ENCODE measurements around the gene DNAJA2.

DNA sequence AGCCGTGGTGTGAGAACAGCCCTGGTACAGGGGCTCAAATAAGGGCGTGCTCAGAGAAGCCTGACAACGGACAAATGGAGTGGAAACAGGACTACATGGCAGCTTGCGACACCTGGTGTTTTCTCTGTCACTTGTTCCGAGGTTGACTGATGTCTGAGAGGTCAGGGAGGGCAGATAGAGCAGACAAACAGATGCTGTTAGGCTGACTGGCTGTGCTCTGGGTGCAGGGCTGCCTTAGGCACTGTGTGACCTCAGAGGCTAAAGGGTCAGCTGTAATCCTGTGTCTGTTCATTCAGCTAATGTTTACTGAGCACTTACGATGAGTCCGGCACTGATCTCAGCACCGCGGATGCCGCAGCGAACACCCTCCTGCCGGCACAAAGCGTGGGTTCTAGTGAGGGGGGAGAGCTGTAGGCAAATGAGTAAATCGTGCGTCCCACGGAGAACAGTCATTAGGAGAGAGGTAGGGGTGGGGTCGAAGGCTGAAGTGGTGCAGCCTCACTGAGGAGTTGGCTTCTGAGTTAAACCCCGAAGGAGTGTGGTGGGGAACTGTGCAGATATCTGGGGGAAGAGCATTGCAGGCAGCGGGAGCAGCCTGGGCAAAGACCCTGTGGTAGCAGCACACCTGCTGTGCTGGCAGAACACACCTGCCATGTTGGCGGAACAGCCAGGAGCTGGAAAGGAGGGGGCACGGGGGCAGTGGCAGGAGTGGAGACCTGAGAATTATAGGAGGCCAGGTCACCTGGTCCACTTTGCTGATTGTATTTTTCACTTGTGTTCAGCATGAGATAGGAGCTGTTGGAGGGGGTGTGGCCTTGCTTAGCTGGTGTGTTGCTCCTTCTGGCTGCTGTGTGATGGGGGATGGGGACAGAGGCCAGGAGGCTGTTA is 54.3 kb downstream of the DNAJA2 start:
- TF ChIP-seq, protein P1, sequence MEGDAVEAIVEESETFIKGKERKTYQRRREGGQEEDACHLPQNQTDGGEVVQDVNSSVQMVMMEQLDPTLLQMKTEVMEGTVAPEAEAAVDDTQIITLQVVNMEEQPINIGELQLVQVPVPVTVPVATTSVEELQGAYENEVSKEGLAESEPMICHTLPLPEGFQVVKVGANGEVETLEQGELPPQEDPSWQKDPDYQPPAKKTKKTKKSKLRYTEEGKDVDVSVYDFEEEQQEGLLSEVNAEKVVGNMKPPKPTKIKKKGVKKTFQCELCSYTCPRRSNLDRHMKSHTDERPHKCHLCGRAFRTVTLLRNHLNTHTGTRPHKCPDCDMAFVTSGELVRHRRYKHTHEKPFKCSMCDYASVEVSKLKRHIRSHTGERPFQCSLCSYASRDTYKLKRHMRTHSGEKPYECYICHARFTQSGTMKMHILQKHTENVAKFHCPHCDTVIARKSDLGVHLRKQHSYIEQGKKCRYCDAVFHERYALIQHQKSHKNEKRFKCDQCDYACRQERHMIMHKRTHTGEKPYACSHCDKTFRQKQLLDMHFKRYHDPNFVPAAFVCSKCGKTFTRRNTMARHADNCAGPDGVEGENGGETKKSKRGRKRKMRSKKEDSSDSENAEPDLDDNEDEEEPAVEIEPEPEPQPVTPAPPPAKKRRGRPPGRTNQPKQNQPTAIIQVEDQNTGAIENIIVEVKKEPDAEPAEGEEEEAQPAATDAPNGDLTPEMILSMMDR (IDR thresholded peaks at IDR 0.05; ENCODE audit: extremely low read depth in 1 of 2, insufficient read depth in 1 of 2, low read depth in 1 of 2, low read length in 2 of 2): no peak
- TF ChIP-seq, protein P2, sequence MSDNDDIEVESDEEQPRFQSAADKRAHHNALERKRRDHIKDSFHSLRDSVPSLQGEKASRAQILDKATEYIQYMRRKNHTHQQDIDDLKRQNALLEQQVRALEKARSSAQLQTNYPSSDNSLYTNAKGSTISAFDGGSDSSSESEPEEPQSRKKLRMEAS (IDR thresholded peaks at IDR 0.05; ENCODE audit: insufficient read depth, insufficient read length): no peak
- TF ChIP-seq POLR2A (IDR thresholded peaks at IDR 0.05; ENCODE audit: low read depth, low read length) (no peak), POLR2AphosphoS5 (IDR thresholded peaks at IDR 0.05; ENCODE audit: insufficient read depth, low read depth, low read length) (no peak), EZH2 (IDR thresholded peaks at IDR 0.05; ENCODE audit: borderline replicate concordance, low read depth, low read length, severe bottlenecking) (no peak), MYC (IDR thresholded peaks at IDR 0.05; ENCODE audit: low read depth, low read length) (no peak), FOS (IDR thresholded peaks at IDR 0.05; ENCODE audit: borderline replicate concordance, insufficient read depth, low read length) (no peak), GATA2 (IDR thresholded peaks at IDR 0.05; ENCODE audit: insufficient read depth, insufficient read length, low read depth, low read length) (no peak)
